GM10847 (cell line): ENCODE results near the gene P4HA3.

Experiments
- POLR2A ChIP-seq: IDR thresholded peaks from 2 replicates; pipeline ENCODE4 v1.6.1; 2011; ENCODE audit not compliant: insufficient read length; ENCODE audit errors: extremely low read depth

The P4HA3 gene

DNA sequence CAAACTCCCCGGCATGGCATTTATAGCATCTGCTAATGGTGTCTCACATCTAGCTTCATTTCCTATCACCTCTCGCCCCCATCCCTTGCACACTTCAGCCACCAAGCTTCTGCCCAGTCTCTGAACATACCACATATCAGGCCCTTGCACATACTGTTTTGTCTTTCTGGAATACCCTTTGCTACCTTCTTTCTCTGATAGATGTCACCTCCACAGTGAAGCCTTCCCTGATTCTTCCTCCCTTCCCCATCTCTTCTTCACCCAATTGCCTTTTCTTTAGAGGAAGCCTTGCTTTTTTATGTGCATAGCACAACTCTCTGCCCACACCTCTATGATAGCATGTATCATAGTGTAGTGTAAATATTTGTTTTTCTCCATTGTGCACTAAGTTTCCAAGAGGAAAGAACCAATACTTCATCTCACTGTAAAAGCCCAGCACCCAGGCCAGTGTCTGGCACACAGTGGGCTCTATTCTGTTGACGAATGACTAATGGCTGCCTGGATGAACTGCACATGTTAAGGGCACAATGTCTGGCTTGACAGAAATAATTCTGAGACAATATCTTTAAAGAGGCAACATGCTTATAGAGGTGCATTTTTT, 27.8 kb downstream of the P4HA3 start:
- no peak for TF ChIP-seq POLR2A

DNA sequence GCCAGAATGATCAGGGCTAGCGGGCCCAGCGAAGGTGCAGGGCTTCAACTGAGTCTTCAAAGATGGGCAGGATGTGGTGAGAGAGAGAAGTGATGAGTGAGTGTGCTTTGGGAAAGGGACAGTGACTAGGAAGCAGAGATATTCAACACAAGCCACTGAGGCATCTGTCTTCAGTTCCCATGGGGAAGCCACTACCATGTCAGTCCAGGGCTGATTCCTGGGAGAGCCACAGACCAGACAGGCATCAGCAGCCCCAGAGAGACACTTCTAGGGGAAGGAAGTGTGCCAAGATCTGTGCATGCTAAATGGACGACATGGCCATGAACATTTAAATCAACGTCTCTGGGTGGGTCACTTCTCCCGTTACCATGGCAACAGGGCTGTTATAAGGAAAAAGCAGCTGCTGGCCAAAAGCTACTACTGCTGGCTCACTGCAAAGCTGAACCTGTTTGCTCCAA, 28.5 kb downstream of the P4HA3 start:
- TF ChIP-seq POLR2A, result no peak

- TF ChIP-seq POLR2A, result no peak
Observed at GRCh38 chr11:74282421-74282820, 29.0 kb downstream of the P4HA3 start.

GRCh38 chr11:74280494-74280893, 30.9 kb downstream of the P4HA3 start:
- no peak for TF ChIP-seq POLR2A

GRCh38 chr11:74279256-74279655, 32.2 kb downstream of the P4HA3 start:
- no peak for TF ChIP-seq POLR2A

DNA sequence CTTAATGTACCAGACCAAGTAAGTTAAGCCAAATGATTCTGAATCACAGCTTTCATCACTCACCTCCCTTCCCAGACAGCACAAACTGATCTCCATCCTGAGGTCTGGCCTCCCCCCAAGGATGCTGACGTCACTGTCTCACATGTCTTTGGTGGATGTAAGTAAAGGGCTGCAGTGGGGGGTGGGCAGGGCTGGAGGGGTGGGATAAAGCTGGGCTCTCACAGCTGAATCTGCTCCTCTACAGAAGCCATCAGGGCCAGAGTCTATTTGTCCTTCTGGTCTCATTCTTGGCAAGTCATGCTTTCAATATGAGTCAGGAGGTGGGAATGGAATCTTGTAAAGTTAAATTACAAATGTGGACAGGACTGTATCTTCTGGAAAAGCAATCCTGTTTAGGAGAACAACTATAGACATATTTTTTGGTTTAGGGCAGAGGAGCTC, 32.7 kb downstream of the P4HA3 start:
- TF ChIP-seq POLR2A, result no peak

GRCh38 chr11:74278103-74278502, 33.3 kb downstream of the P4HA3 start:
- TF ChIP-seq POLR2A, result no peak

DNA sequence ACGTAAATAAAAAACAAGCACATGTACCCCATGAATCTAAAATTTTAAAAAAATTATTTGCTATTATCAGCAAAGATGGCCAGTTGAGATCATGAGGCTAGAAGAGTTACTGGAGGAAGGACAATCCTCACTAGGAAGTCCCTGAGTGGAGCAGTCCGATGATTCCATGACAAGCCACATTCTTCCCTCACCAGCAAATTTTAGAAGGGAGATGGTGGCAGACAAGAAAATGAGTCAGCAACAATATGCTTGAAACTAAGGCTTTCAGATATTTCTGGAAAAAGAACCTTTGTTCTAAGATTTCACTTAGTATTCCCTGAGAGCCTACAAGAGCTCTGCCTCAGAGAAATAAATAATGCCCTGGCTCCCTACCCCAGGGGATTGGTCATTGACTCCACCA, 34.9 kb downstream of the P4HA3 start:
- no peak for TF ChIP-seq POLR2A

GRCh38 chr11:74272276-74272675, 39.2 kb downstream of the P4HA3 start:
- no peak for TF ChIP-seq POLR2A

DNA sequence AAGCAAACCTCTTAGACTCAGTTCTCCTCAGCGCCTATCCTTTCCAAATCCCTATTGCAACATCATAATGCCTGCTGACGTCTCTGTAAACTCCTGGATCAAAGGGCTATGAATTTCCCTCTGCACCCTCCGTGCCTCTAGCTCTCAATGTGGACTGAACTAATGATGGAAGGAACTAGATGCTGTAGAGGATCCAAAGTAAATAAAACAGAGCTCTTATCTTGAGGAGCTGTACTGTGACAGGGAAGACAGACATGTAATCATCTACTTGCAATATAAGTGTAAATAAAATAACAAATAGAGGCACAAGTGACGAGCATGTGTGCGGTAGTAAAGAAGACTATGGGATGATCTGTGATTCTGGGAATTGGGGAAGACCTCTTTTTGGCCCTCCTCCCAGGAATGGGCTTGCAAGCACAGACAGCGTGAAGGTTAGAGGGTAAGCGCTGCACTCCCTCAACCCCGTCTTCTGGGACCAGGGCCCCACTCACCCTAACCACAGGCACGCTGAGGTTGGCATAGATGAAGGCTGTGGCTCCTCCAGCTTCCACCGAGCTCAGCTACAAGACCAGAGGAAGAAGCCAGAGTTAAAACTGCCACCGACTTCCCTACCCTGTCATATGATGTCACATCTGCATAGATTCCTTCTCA, 42.2 kb downstream of the P4HA3 start:
- TF ChIP-seq POLR2A, result no peak

DNA sequence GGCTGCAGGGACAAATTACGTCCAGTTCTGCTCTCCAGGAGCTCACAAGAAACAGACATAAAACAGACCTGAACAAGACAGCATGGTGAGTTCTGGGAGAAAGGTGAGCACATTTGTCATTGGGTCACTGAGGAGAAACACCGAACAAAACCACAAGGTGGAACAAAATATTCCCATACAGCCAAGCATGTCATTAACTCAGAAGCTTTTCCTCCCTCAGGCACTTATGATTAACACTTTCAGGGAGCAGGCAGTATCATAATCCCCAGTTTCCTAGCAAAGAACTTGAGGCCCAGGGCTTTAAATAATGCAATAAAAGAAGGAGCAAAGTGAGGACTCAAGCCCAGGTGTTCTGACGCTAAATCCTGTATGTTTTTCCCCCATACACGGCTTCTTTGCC, 43.0 kb downstream of the P4HA3 start:
- TF ChIP-seq POLR2A, result no peak

DNA sequence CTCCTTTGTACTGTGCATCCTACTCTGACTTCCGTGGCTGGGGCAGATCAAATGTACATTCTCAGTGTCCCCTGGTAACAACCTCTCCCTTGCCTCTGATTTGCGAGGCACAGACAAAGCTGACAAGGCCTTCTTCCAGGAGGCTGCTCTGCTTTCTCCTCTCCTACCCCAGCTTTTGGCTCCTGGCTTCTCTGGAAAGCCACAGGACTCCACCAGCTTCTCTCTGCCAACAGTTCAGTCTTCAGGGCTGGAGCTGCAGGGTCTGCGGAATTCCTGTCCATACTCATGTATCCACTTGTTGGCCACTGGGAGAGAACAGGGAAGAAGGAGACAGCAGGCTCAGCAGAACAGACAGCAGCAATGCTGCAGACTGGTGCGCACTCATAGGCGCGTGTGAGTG, 44.4 kb downstream of the P4HA3 start:
- TF ChIP-seq POLR2A, result no peak

GRCh38 chr11:74265256-74265655, 46.2 kb downstream of the P4HA3 start:
- TF ChIP-seq POLR2A, result no peak

GRCh38 chr11:74262725-74263124, 48.7 kb downstream of the P4HA3 start:
- TF ChIP-seq POLR2A, result no peak

- TF ChIP-seq POLR2A, result no peak
Observed at GRCh38 chr11:74257959-74258553, 53.4 kb downstream of the P4HA3 start.

GRCh38 chr11:74256378-74257133, 54.9 kb downstream of the P4HA3 start:
- TF ChIP-seq POLR2A, result no peak

DNA sequence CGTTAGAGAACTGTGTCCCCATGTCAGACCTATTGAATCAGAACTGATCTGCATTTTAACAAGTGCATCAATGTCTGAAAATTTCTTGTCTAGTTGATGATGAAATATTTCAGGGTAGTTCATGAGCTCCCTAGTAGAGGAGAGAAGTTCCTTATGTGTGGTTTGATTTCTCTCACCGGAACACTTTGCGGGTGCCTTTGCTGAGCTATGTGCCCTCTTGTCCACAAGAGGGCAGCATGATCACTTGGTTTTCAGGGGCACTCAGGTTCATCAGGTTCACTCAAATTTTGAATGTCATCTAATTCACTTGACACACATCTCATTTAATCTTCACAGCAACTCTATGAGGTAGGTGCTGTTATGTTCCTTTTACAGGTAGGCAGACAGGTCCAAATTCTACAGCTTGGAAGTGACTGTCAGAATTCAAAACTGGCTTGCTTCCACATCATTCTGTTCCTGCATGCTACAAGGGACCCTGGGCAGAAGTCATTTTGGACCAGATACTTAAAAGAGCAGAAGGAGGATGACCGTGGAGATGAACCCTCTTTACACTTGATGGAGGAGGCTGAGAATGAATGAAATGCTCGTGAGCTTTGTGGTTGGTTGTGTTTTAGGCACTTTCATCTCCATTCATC, 55.6 kb downstream of the P4HA3 start:
- no peak for TF ChIP-seq POLR2A
